ENCODE results near the gene BIN1. TPM values are rescaled to one million over a fixed set of nuclear protein-coding genes. Genes with fewer than 3 reads are reported as not detected.

BIN1 gene
- polyA plus RNA-seq, 4 donors: 6.7 to 54.3 (median 28.7) TPM

DNA sequence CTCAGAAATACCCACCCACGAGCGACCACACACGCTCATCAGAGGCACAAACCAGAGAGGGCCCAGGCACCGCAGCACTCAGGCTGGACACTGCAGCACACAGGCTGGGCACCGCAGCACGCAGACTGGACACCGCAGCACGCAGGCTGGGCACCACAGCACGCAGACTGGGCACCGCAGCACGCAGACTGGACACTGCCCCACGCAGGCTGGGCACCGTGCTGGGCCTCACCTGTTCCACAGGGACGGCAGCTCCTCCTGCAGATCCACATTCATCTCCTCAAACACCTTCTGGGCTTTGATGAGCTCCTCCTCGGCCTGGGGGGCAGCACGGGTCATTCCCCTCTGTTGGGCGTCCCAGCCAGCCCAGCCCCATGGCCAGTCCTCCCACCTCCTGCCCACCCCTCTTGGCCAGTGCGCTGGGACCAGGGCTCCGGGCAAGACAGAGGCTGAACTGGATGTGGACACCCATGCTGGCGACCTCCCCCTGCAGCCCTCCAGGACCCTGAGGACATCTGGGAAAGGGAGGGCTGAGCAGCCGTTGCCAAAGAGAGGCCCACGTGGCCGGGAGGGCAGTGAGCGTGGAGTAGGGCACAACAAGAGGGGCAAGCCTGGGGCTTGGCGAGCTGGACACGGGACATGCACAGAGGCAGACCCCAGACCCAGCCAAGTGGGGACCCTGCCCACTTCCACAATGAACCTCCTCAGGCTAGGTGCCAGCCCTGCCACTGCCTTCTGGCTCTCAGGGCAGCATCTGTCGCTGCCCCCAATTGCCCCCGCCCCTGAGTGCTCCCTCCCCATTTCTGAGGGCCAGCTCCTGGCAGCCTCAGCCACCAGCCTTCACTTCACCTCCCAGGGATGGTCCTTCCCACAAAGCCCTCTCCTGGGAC is 43.0 kb downstream of the BIN1 start:
- H3K4me1 ChIP-seq (ENCODE audit: control insufficient read depth in 3 of 3, insufficient read depth in 2 of 3, low read depth in 1 of 3, low read length in 2 of 3): peaks cover 2 to 24% (median 4%) of the 10 kb centered on the region in 3 donors
- H3K27me3 ChIP-seq (ENCODE audit: control insufficient read depth in 3 of 3, insufficient read depth in 3 of 3, low read length in 3 of 3): no peaks in the 10 kb centered on the region
- 92 to 97% (median 96%) methylated on average over 24 to 28 of the region's 28 CpGs for WGBS, 3 donors
- H3K4me3 ChIP-seq (ENCODE audit: low read depth in 1 of 3, low read length in 3 of 3): no peak overlapping the region
- peaks cover 3 to 86% (median 5%) of the 10 kb centered on the region in 3 donors for H3K36me3 ChIP-seq (ENCODE audit: control insufficient read depth in 3 of 3, insufficient read depth in 2 of 3, low read depth in 1 of 3, low read length in 3 of 3)
- no peaks in the 10 kb centered on the region for H3K9me3 ChIP-seq (ENCODE audit: control insufficient read depth in 2 of 2, insufficient read depth in 1 of 2, low read depth in 1 of 2, low read length in 1 of 2)
- no peak for FAIRE-seq
- H3K27ac ChIP-seq (ENCODE audit: low read depth in 1 of 3, low read length in 2 of 3): peak overlapping the region in 2 of 3 donors; percentile 47 to 50
- DNase-seq: no peak

DNA sequence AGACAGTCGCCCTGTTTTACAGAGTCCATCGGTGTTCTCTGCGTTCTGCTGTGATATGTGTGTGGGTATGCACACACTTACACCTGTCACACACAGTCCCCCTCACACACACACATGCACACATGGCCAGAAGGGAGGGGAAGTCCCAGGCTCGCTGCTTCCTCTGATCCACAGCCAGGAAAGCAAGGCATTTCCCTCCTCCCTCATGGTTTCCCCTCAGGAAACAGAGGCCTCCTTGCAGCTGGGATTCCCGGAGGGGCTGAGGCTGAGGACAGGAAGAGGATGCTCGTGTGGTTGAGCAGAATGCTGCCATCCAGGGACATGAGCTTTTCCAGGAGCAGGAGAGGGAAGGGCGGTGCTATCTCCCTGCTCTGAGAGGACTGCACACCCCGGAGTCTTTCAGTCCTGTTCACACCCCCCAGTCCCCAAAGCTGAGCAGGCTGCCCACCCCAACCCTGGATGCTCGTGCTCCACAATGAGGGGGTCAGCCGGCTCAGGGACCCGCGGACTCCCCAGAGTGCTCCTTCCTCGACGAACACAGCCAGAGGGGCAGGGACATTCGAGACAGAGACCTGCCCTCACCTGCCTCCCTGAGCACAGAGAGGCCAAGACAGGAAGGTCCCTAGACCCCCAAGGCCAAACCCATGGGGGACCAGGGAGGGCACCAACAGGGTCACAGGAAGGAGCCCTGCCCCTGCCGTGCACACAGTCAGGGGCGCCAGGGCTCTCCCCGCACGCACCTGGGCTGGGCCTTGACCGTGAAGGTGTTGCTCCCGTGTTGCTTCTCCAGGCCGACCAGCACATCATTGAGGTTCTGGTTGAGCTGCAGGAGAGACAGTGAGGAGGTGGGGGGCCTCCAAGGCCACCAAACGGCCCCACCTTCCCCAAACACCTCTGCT is 45.3 kb downstream of the BIN1 start:
- no peaks in the 10 kb centered on the region for H3K9me3 ChIP-seq (ENCODE audit: control insufficient read depth in 2 of 2, insufficient read depth in 1 of 2, low read depth in 1 of 2, low read length in 1 of 2)
- no peak overlapping the region for H3K27ac ChIP-seq (ENCODE audit: low read depth in 1 of 3, low read length in 2 of 3)
- no peak overlapping the region for H3K4me3 ChIP-seq (ENCODE audit: low read depth in 1 of 3, low read length in 3 of 3)
- H3K4me1 ChIP-seq (ENCODE audit: control insufficient read depth in 3 of 3, insufficient read depth in 2 of 3, low read depth in 1 of 3, low read length in 2 of 3): peaks cover 0 to 17% (median 4%) of the 10 kb centered on the region in 3 donors
- H3K36me3 ChIP-seq (ENCODE audit: control insufficient read depth in 3 of 3, insufficient read depth in 2 of 3, low read depth in 1 of 3, low read length in 3 of 3): peaks cover 3 to 86% (median 5%) of the 10 kb centered on the region in 3 donors
- DNase-seq (no peak), FAIRE-seq (no peak)
- H3K27me3 ChIP-seq (ENCODE audit: control insufficient read depth in 3 of 3, insufficient read depth in 3 of 3, low read length in 3 of 3): no peaks in the 10 kb centered on the region
- WGBS, 3 donors: 76 to 89% (median 86%) methylated on average over 23 of the region's 23 CpGs

DNA sequence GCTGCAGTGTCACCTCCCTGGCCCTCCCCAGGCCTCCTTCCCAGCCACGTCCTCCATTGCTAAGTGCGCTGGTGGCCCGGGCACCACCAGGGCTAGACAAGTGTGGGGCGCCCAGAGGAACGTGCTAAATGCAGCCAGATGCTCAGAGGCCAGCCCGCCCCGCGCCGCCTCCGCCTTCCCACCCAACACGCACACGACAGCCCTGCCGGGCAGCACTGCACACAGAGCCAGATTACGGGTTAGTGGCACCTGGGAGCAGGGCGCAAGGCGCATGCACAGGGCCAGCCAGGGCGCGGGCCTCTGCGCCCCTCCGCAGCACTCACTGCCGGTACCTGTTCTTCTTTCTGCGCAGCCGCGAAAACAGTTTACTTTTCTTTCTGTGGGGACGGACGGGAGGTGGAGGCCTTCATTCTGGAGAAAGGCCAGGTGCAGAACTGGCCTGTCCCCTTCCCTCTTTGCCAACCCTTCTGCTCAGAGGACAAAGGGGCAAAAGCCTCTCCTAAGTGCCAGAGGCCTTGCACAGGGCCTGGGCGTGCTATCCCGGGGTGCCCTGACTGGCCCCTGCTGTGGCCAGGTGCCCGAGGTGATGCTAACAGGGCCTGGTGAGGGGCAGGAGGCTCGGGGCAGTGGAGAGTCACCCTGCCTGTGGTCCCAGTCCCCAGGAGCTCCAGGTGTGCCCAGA is 46.5 kb downstream of the BIN1 start:
- no peaks in the 10 kb centered on the region for H3K9me3 ChIP-seq (ENCODE audit: control insufficient read depth in 2 of 2, insufficient read depth in 1 of 2, low read depth in 1 of 2, low read length in 1 of 2)
- H3K36me3 ChIP-seq (ENCODE audit: control insufficient read depth in 3 of 3, insufficient read depth in 2 of 3, low read depth in 1 of 3, low read length in 3 of 3): peaks cover 3 to 84% (median 5%) of the 10 kb centered on the region in 3 donors
- FAIRE-seq (no peak), DNase-seq (no peak)
- H3K4me3 ChIP-seq (ENCODE audit: low read depth in 1 of 3, low read length in 3 of 3): no peak overlapping the region
- peaks cover 0 to 15% (median 4%) of the 10 kb centered on the region in 3 donors for H3K4me1 ChIP-seq (ENCODE audit: control insufficient read depth in 3 of 3, insufficient read depth in 2 of 3, low read depth in 1 of 3, low read length in 2 of 3)
- H3K27ac ChIP-seq (ENCODE audit: low read depth in 1 of 3, low read length in 2 of 3): no peak overlapping the region
- H3K27me3 ChIP-seq (ENCODE audit: control insufficient read depth in 3 of 3, insufficient read depth in 3 of 3, low read length in 3 of 3): no peaks in the 10 kb centered on the region
- WGBS, 3 donors: 94 to 96% (median 94%) methylated on average over 29 to 30 of the region's 30 CpGs

DNA sequence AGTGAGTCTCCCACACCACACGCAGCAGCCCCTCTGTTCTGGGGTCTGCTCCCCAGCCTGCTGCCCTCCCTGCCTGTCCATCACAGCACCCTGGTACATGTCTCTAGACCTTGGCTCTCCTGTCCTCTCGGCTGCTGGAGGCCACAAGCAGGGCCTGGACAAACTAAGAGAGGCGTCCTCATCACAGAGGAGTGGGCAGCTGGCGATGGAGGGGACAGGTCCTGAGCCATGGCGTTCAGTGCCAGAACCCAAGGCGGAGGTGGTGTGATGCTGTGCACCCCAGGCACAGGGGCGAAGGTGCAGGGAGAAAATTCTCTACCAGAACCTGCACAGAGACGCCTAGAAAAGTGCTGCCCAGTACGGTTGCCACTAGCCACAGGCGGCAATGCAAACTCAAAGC is 47.4 kb downstream of the BIN1 start:
- FAIRE-seq (no peak), DNase-seq (no peak)
- H3K4me3 ChIP-seq (ENCODE audit: low read depth in 1 of 3, low read length in 3 of 3): no peak overlapping the region
- peaks cover under 1 to 15% (median 3%) of the 10 kb centered on the region in 3 donors for H3K4me1 ChIP-seq (ENCODE audit: control insufficient read depth in 3 of 3, insufficient read depth in 2 of 3, low read depth in 1 of 3, low read length in 2 of 3)
- 93 to 95% (median 94%) methylated on average over 10 of the region's 10 CpGs for WGBS, 3 donors
- H3K36me3 ChIP-seq (ENCODE audit: control insufficient read depth in 3 of 3, insufficient read depth in 2 of 3, low read depth in 1 of 3, low read length in 3 of 3): peaks cover 3 to 89% (median 5%) of the 10 kb centered on the region in 3 donors
- no peaks in the 10 kb centered on the region for H3K9me3 ChIP-seq (ENCODE audit: control insufficient read depth in 2 of 2, insufficient read depth in 1 of 2, low read depth in 1 of 2, low read length in 1 of 2)
- H3K27ac ChIP-seq (ENCODE audit: low read depth in 1 of 3, low read length in 2 of 3): no peak overlapping the region
- H3K27me3 ChIP-seq (ENCODE audit: control insufficient read depth in 3 of 3, insufficient read depth in 3 of 3, low read length in 3 of 3): no peaks in the 10 kb centered on the region

DNA sequence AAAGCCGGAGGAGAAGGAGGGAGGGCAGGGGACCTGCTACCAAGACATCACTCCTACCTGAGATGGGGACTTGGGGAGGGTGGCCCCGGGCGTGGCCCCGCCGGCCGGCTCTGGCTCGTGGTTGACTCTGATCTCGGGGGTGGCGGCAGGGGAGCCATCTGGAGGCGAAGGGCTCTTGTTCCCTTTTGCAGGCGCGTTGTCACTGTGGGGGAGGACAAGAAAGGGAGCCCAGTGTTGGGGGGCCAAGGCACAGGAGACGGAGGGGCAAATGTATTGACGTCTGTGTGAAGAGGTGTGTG is 48.1 kb downstream of the BIN1 start:
- DNase-seq (no peak), FAIRE-seq (no peak)
- Histone ChIP-seq H3K36me3 (ENCODE audit: control insufficient read depth in 3 of 3, insufficient read depth in 2 of 3, low read depth in 1 of 3, low read length in 3 of 3) (peaks cover 3 to 89% (median 5%) of the 10 kb centered on the region in 3 donors), H3K27ac (ENCODE audit: low read depth in 1 of 3, low read length in 2 of 3) (no peak overlapping the region), H3K4me3 (ENCODE audit: low read depth in 1 of 3, low read length in 3 of 3) (no peak overlapping the region), H3K9me3 (ENCODE audit: control insufficient read depth in 2 of 2, insufficient read depth in 1 of 2, low read depth in 1 of 2, low read length in 1 of 2) (no peaks in the 10 kb centered on the region), H3K27me3 (ENCODE audit: control insufficient read depth in 3 of 3, insufficient read depth in 3 of 3, low read length in 3 of 3) (no peaks in the 10 kb centered on the region), H3K4me1 (ENCODE audit: control insufficient read depth in 3 of 3, insufficient read depth in 2 of 3, low read depth in 1 of 3, low read length in 2 of 3) (peaks cover 0 to 15% (median 1%) of the 10 kb centered on the region in 3 donors)
- WGBS, 3 donors: 78 to 81% (median 79%) methylated on average over 14 of the region's 14 CpGs

DNA sequence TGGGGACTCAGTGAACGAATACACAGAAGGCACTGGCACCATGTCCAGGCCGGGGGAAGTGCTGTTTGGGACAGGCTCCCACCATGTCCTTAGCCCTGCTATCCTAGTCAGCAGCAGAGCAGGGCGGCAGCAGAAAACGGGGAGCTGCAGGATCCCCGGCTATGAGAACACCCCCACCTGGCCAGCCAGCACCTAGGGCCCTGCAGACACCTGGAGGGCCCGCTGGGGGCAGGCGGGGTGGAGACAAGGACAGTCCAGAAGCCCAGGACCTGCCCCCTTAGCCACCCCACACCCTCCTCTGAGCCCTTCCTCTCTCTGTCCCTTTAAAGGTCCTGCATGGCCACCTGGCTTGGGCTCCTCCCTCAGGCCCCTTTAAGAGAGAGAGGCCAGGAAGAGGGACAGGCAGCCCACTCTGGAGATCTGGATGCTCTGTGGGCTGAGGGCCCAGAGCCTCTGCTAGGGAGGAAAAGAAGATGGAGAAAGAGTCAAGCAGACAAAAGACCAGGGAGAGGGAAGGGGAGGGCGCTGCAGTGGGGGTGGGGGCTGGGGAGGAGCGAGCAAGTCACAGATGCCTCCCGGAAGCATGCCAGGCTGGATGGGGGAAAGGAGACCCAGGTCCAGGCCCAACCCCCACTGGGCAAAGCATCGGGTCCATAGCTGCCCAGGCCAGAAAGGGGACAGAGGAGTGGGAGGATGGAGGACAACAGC is 48.6 kb downstream of the BIN1 start:
- Histone ChIP-seq H3K9me3 (ENCODE audit: control insufficient read depth in 2 of 2, insufficient read depth in 1 of 2, low read depth in 1 of 2, low read length in 1 of 2) (no peaks in the 10 kb centered on the region), H3K4me1 (ENCODE audit: control insufficient read depth in 3 of 3, insufficient read depth in 2 of 3, low read depth in 1 of 3, low read length in 2 of 3) (peaks cover 0 to 19% (median 1%) of the 10 kb centered on the region in 3 donors), H3K4me3 (ENCODE audit: low read depth in 1 of 3, low read length in 3 of 3) (no peak overlapping the region), H3K27ac (ENCODE audit: low read depth in 1 of 3, low read length in 2 of 3) (no peak overlapping the region), H3K27me3 (ENCODE audit: control insufficient read depth in 3 of 3, insufficient read depth in 3 of 3, low read length in 3 of 3) (no peaks in the 10 kb centered on the region), H3K36me3 (ENCODE audit: control insufficient read depth in 3 of 3, insufficient read depth in 2 of 3, low read depth in 1 of 3, low read length in 3 of 3) (peaks cover 3 to 89% (median 5%) of the 10 kb centered on the region in 3 donors)
- WGBS, 3 donors: 89 to 94% (median 91%) methylated on average over 10 to 11 of the region's 11 CpGs
- DNase-seq (no peak), FAIRE-seq (no peak)

DNA sequence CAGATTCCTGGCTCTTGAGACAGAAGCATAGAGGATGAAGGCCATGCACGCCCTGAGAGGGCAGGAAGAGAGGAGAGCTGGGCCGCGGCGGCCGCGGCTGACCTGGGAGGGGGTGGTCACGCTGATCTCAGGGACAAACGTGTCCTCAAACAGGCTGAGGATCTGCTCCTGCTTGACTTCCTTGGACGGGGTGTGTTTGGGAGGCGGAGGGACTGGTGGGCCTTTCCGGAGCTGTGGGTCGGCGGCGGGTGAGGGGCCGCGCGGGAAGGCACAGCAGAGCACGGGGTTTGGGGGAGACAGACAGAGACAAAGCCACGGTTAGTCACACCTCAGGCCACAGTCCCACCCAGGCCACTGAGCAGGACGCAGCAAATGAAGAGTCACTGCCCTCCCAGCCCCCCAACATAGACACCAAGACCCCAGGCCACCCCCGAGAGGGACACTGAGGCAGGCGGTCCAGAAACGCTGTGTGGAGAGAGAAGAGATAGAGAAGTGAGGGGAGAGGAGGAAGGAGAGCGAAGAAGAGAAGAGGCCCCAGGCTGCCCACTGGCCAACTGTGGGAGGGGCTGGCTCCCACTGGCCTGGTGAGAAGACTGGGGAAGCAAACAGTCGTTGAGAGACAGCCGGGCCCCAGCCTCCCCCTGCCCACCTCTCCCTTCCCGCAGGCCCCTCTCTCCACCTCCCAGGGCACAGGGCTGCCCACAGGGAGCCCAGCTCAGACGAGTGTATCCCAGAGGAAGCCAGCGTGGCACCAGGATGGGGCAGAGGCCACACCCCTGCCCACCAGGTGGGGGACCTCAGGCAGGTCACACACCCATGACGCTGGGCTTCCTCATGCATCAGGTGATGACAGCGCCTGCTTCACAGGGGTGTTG is 49.3 kb downstream of the BIN1 start:
- DNase-seq (no peak), FAIRE-seq (no peak)
- Histone ChIP-seq H3K4me3 (ENCODE audit: low read depth in 1 of 3, low read length in 3 of 3) (no peak overlapping the region), H3K9me3 (ENCODE audit: control insufficient read depth in 2 of 2, insufficient read depth in 1 of 2, low read depth in 1 of 2, low read length in 1 of 2) (no peaks in the 10 kb centered on the region), H3K27me3 (ENCODE audit: control insufficient read depth in 3 of 3, insufficient read depth in 3 of 3, low read length in 3 of 3) (no peaks in the 10 kb centered on the region), H3K27ac (ENCODE audit: low read depth in 1 of 3, low read length in 2 of 3) (no peak overlapping the region), H3K4me1 (ENCODE audit: control insufficient read depth in 3 of 3, insufficient read depth in 2 of 3, low read depth in 1 of 3, low read length in 2 of 3) (peaks cover 0 to 21% (median 1%) of the 10 kb centered on the region in 3 donors), H3K36me3 (ENCODE audit: control insufficient read depth in 3 of 3, insufficient read depth in 2 of 3, low read depth in 1 of 3, low read length in 3 of 3) (peaks cover 0 to 88% (median 4%) of the 10 kb centered on the region in 3 donors)
- 89 to 93% (median 92%) methylated on average over 25 to 31 of the region's 31 CpGs for WGBS, 3 donors
